ENCODE measurements around the gene NRXN3.
"Not testable (repeated sequence)": the region's sequence is repeated elsewhere in the genome, so short reads cannot be mapped to it uniquely, and the experiment has no call there.

NRXN3 gene

GRCh38 chr14:79057333-79057732, 887.2 kb downstream of the NRXN3 start:
- DNase-seq (ENCODE audit: low read depth in 3 of 3), result no peak

GRCh38 chr14:79062226-79062625, 892.1 kb downstream of the NRXN3 start:
- DNase-seq (ENCODE audit: low read depth in 3 of 3), result no peak

- DNase-seq (ENCODE audit: low read depth in 3 of 3), result no peak
These were observed 894.0 kb downstream of the NRXN3 start for GRCh38 chr14:79064214-79064613.

- DNase-seq (ENCODE audit: low read depth in 3 of 3), result no peak
These were observed 904.3 kb downstream of the NRXN3 start for GRCh38 chr14:79074510-79074909.

GRCh38 chr14:79076428-79076827, 906.3 kb downstream of the NRXN3 start:
- no peak for DNase-seq (ENCODE audit: low read depth in 3 of 3)

- DNase-seq (ENCODE audit: low read depth in 3 of 3), result no peak
These were observed 906.9 kb downstream of the NRXN3 start for GRCh38 chr14:79077096-79077495.

- DNase-seq (ENCODE audit: low read depth in 3 of 3), result no peak
These were observed 909.9 kb downstream of the NRXN3 start for GRCh38 chr14:79080040-79080439.

- DNase-seq (ENCODE audit: low read depth in 3 of 3), result no peak
These were observed 912.7 kb downstream of the NRXN3 start for GRCh38 chr14:79082883-79083282.

- DNase-seq (ENCODE audit: low read depth in 3 of 3), result no peak
These were observed 913.2 kb downstream of the NRXN3 start for GRCh38 chr14:79083356-79083755.

GRCh38 chr14:79084861-79085260, 914.7 kb downstream of the NRXN3 start:
- no peak for DNase-seq (ENCODE audit: low read depth in 3 of 3)

GRCh38 chr14:79089576-79089975, 919.4 kb downstream of the NRXN3 start:
- DNase-seq (ENCODE audit: low read depth in 3 of 3), result no peak

- no peak for DNase-seq (ENCODE audit: low read depth in 3 of 3)
These were observed 920.5 kb downstream of the NRXN3 start for GRCh38 chr14:79090641-79091180.

- DNase-seq (ENCODE audit: low read depth in 3 of 3), result no peak
These were observed 921.3 kb downstream of the NRXN3 start for GRCh38 chr14:79091381-79091963.

GRCh38 chr14:79093531-79093930, 923.4 kb downstream of the NRXN3 start:
- DNase-seq (ENCODE audit: low read depth in 3 of 3), result no peak

- no peak for DNase-seq (ENCODE audit: low read depth in 3 of 3)
These were observed 924.8 kb downstream of the NRXN3 start for GRCh38 chr14:79094951-79095350.

- no peak for DNase-seq (ENCODE audit: low read depth in 3 of 3)
These were observed 926.6 kb downstream of the NRXN3 start for GRCh38 chr14:79096811-79097210.

- no peak for DNase-seq (ENCODE audit: low read depth in 3 of 3)
These were observed 928.2 kb downstream of the NRXN3 start for GRCh38 chr14:79098324-79098723.

GRCh38 chr14:79100578-79100977, 930.4 kb downstream of the NRXN3 start:
- no peak for DNase-seq (ENCODE audit: low read depth in 3 of 3)

- no peak for DNase-seq (ENCODE audit: low read depth in 3 of 3)
These were observed 931.2 kb downstream of the NRXN3 start for GRCh38 chr14:79101388-79101787.

GRCh38 chr14:79103764-79104163, 933.6 kb downstream of the NRXN3 start:
- DNase-seq (ENCODE audit: low read depth in 3 of 3), result no peak

- not testable (repeated sequence) for DNase-seq (ENCODE audit: low read depth in 3 of 3)
These were observed 940.4 kb downstream of the NRXN3 start for GRCh38 chr14:79110564-79110963.

- no peak for DNase-seq (ENCODE audit: low read depth in 3 of 3)
These were observed 941.9 kb downstream of the NRXN3 start for GRCh38 chr14:79111987-79112501.

- DNase-seq (ENCODE audit: low read depth in 3 of 3), result no peak
These were observed 947.4 kb downstream of the NRXN3 start for GRCh38 chr14:79117561-79117960.

- no peak for DNase-seq (ENCODE audit: low read depth in 3 of 3)
These were observed 948.1 kb downstream of the NRXN3 start for GRCh38 chr14:79118291-79118690.
